ENCODE data around the gene DMRT2. TPM values are rescaled to one million over a fixed set of nuclear protein-coding genes. Genes with fewer than 3 reads are reported as not detected.

DMRT2 gene
- total RNA-seq, 2 experiments from 2014 or later, result 14.7 to 18.9 TPM

DNA sequence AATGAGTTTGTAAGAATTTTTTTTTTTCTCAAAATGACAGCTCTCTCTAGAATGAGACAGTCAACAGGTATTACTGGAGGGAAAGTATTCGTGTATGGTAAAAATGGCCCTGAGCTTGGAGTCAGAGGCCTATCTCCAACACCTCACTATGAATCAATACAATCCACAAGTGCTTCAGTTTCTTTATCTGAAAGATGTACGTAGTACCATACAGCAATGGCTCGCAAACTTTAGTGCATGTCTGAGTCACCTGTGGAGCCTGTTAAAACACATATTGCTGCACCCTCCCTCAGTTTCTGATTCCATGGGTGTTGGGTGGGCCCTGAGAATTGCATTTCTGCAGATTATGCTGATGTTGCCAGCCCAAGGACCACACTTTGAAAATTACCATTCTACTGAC lies 44.6 kb downstream of the DMRT2 start:
- Histone ChIP-seq H4K20me1 (ENCODE audit: insufficient read depth, low read length) (no peaks in the 10 kb centered on the region), H3K27ac (ENCODE audit: low read depth, low read length, poor library complexity, severe bottlenecking) (no peak overlapping the region), H3K4me2 (ENCODE audit: low read length) (no peak overlapping the region), H3K4me3 (ENCODE audit: low read depth, low read length, poor library complexity, severe bottlenecking) (no peak overlapping the region), H3K9me3 (ENCODE audit: low read length) (no peaks in the 10 kb centered on the region), H2AFZ (ENCODE audit: low read length) (no peak overlapping the region), H3K36me3 (ENCODE audit: insufficient read depth, low read length) (no peaks in the 10 kb centered on the region), H3K9me2 (ENCODE audit: insufficient read depth, low read length) (no peaks in the 10 kb centered on the region), H3K79me2 (ENCODE audit: insufficient read depth, low read depth, low read length) (no peaks in the 10 kb centered on the region), H3K4me1 (ENCODE audit: insufficient read depth, low read length, poor library complexity, severe bottlenecking) (no peaks in the 10 kb centered on the region)
- BruUV-seq (replicated peaks), result no TSS peak
- no peak for DNase-seq (ENCODE audit: low spot score)
- POLR2A ChIA-PET, result no interaction called here
- CTCF ChIA-PET (ENCODE audit: unreplicated experiment), result no interaction called here
- intact Hi-C loops (cut with micrococcal nuclease; ENCODE audit: unreplicated experiment), result no loop called here
- TF ChIP-seq EZH2phosphoT487 (IDR thresholded peaks at IDR 0.05; ENCODE audit: borderline replicate concordance, low read depth, low read length), result no peak
- TF ChIP-seq, protein P1, sequence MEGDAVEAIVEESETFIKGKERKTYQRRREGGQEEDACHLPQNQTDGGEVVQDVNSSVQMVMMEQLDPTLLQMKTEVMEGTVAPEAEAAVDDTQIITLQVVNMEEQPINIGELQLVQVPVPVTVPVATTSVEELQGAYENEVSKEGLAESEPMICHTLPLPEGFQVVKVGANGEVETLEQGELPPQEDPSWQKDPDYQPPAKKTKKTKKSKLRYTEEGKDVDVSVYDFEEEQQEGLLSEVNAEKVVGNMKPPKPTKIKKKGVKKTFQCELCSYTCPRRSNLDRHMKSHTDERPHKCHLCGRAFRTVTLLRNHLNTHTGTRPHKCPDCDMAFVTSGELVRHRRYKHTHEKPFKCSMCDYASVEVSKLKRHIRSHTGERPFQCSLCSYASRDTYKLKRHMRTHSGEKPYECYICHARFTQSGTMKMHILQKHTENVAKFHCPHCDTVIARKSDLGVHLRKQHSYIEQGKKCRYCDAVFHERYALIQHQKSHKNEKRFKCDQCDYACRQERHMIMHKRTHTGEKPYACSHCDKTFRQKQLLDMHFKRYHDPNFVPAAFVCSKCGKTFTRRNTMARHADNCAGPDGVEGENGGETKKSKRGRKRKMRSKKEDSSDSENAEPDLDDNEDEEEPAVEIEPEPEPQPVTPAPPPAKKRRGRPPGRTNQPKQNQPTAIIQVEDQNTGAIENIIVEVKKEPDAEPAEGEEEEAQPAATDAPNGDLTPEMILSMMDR (conservative IDR thresholded peaks at IDR 0.05; ENCODE audit: low read length), result no peak

GRCh38 chr9:1096155-1096964 lies 46.2 kb downstream of the DMRT2 start:
- no peak for DNase-seq (ENCODE audit: low spot score)
- H3K4me1 ChIP-seq (ENCODE audit: insufficient read depth, low read length, poor library complexity, severe bottlenecking), result peaks cover 1% of the 10 kb centered on the region
- no peaks in the 10 kb centered on the region for H3K9me2 ChIP-seq (ENCODE audit: insufficient read depth, low read length)
- no peak overlapping the region for H3K4me3 ChIP-seq (ENCODE audit: low read depth, low read length, poor library complexity, severe bottlenecking)
- no peaks in the 10 kb centered on the region for H3K36me3 ChIP-seq (ENCODE audit: insufficient read depth, low read length)
- H3K79me2 ChIP-seq (ENCODE audit: insufficient read depth, low read depth, low read length), result no peaks in the 10 kb centered on the region
- H2AFZ ChIP-seq (ENCODE audit: low read length), result no peak overlapping the region
- no peak overlapping the region for H3K4me2 ChIP-seq (ENCODE audit: low read length)
- ChIA-PET POLR2A (no interaction called here), CTCF (ENCODE audit: unreplicated experiment) (no interaction called here)
- no peaks in the 10 kb centered on the region for H3K9me3 ChIP-seq (ENCODE audit: low read length)
- H4K20me1 ChIP-seq (ENCODE audit: insufficient read depth, low read length), result no peaks in the 10 kb centered on the region
- no peak for TF ChIP-seq EZH2phosphoT487 (IDR thresholded peaks at IDR 0.05; ENCODE audit: borderline replicate concordance, low read depth, low read length)
- H3K27ac ChIP-seq (ENCODE audit: low read depth, low read length, poor library complexity, severe bottlenecking), result no peak overlapping the region
- BruUV-seq (replicated peaks), result no TSS peak
- intact Hi-C loops (cut with micrococcal nuclease; ENCODE audit: unreplicated experiment), result no loop called here

DNA sequence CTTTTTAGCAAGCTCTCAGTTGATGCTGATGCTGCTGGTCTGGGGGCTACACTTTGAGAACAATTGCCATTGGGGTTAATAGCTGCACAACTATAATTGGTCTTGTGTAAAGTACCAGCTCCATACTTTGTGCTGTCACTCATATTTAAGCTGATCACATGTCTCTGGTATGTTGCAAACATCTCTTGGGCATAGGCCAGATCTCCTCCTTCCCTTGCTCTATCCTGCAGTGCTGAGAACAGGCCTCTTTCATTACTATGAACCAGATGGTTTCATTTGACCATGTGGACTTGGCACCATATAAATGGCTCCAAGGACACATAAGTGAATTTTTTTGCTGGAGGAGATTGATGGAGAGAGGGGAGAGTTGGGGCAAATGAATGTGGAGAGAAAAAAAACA lies 48.4 kb downstream of the DMRT2 start:
- Histone ChIP-seq H3K36me3 (ENCODE audit: insufficient read depth, low read length) (no peaks in the 10 kb centered on the region), H2AFZ (ENCODE audit: low read length) (no peak overlapping the region), H3K4me1 (ENCODE audit: insufficient read depth, low read length, poor library complexity, severe bottlenecking) (peaks cover 18% of the 10 kb centered on the region), H3K4me2 (ENCODE audit: low read length) (no peak overlapping the region), H3K9me2 (ENCODE audit: insufficient read depth, low read length) (no peaks in the 10 kb centered on the region), H3K4me3 (ENCODE audit: low read depth, low read length, poor library complexity, severe bottlenecking) (no peak overlapping the region), H3K27ac (ENCODE audit: low read depth, low read length, poor library complexity, severe bottlenecking) (no peak overlapping the region), H4K20me1 (ENCODE audit: insufficient read depth, low read length) (no peaks in the 10 kb centered on the region), H3K79me2 (ENCODE audit: insufficient read depth, low read depth, low read length) (no peaks in the 10 kb centered on the region), H3K9me3 (ENCODE audit: low read length) (no peaks in the 10 kb centered on the region)
- intact Hi-C loops (cut with micrococcal nuclease; ENCODE audit: unreplicated experiment), result no loop called here
- no peak for TF ChIP-seq EZH2phosphoT487 (IDR thresholded peaks at IDR 0.05; ENCODE audit: borderline replicate concordance, low read depth, low read length)
- TF ChIP-seq, protein P1 (conservative IDR thresholded peaks at IDR 0.05; ENCODE audit: low read length), result no peak
- ChIA-PET POLR2A (interaction anchor here (0.7 to 0.9 kb wide), 2 partner anchors 10 to 753 kb away, joined by 3 read pairs; no protein-coding TSS in a partner anchor), CTCF (ENCODE audit: unreplicated experiment) (interaction anchor here (0.6 kb wide), 1 partner anchor 888 kb away, joined by 3 read pairs; no protein-coding TSS in a partner anchor)
- no peak for DNase-seq (ENCODE audit: low spot score)
- no TSS peak for BruUV-seq (replicated peaks)

Measured in OCI-LY7 (cell line).